ENCODE measurements around the gene ZNF76.
"Not testable (repeated sequence)": the region's sequence is repeated elsewhere in the genome, so short reads cannot be mapped to it uniquely, and the experiment has no call there.

Gene ZNF76

GRCh38 chr6:35304299-35304698 lies 44.8 kb downstream of the ZNF76 start:
- no peak for TF ChIP-seq CTCF (conservative IDR thresholded peaks at IDR 0.05; ENCODE audit: low read depth, low read length)
- no peak for DNase-seq (ENCODE audit: low read depth)
- no peak overlapping the region for H3K4me3 ChIP-seq (ENCODE audit: low read depth, low read length)

- H3K4me3 ChIP-seq (ENCODE audit: low read depth, low read length): no peak overlapping the region
- TF ChIP-seq CTCF (conservative IDR thresholded peaks at IDR 0.05; ENCODE audit: low read depth, low read length): no peak
- DNase-seq (ENCODE audit: low read depth): no peak
Observed at GRCh38 chr6:35305117-35305516, 45.6 kb downstream of the ZNF76 start.

DNA sequence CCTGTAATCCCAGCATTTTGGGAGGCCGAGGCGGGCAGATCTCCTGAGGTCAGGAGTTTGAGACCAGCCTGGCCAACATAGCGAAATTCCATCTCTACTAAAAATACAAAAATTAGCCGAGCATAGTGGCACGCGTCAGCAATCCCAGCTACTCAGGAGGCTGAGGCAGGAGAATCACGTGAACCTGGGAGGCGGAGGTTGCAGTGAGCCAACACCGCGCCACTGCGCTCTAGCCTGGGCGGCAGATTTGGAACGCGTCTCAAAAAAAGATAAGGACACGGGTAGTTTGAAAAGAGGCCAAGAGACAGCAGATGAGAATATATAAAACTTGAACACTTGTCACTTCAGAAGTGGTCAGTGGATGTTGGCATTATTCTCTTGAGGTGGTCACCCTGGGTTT lies 47.6 kb downstream of the ZNF76 start:
- not testable (repeated sequence) for DNase-seq (ENCODE audit: low read depth); H3K4me3 ChIP-seq (ENCODE audit: low read depth, low read length)

DNA sequence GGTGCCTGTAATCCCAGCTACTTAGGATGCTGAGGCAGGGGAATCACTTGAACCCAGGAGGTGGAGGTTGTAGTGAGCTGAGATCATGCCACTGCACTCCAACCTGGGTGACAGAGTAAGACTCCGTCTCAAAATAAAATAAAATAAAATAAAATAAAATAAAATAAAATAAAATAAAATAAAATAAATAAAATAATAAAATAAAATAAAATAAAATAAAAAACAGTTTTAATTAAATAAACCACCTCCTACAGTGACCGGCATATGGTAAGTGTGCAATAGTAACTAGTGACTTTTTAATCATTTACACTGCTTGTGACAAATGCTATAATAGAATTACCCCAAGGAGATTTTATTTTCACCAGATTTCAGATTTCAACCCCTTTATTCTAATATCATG lies 49.0 kb downstream of the ZNF76 start:
- not testable (repeated sequence) for DNase-seq (ENCODE audit: low read depth); H3K4me3 ChIP-seq (ENCODE audit: low read depth, low read length)

DNA sequence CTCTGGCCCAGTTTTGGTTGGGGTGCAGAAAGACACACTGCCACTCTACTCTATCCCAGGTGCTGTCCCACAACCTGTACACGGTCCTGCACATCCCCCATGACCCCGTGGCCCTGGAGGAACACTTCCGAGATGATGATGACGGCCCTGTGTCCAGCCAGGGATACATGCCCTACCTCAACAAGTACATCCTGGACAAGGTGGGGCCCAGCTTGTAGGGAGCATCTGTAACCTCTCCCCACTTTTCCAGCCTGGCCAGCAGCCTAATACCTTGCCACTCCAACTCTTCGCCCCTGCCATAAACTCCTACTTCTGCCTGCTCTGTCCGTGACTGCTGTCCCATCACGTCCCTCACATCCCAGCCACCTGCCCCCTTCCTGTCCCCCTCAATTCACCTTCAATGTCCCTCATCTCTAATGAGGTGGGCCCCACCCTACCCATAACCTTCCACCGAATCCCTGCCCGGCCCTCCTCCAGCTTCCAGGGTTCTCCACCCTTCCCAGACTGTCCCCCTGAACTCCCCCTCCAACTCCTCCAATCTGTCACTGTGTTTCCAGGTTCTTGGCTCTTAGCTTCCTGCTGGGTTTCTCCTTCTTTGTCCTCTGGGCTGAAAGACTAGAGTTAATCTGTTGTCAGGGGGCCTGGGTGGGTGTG lies 50.2 kb downstream of the ZNF76 start:
- no peak for DNase-seq (ENCODE audit: low read depth)
- H3K4me3 ChIP-seq (ENCODE audit: low read depth, low read length): no peak overlapping the region

DNA sequence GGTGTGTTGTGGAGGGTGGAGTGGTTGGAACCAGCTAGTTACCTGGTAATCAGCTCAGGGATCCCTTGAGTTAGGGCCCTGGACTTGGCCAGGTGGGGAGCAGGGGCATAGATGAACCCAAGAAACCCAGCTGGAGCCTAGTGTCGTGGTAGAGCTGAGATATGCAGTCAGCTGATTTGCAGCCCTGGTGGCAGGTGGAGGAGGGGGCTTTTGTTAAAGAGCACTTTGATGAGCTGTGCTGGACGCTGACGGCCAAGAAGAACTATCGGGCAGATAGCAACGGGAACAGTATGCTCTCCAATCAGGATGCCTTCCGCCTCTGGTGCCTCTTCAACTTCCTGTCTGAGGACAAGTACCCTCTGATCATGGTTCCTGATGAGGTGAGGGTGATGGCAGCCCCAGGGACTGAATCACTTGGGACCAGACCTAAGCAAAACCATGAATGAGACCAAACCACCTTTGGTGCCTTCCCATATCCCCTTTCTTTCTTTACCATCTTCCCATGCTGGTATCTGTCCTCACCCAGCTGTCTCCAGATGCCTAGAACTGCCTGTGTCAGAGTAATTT lies 50.8 kb downstream of the ZNF76 start:
- no peak for DNase-seq (ENCODE audit: low read depth)
- H3K4me3 ChIP-seq (ENCODE audit: low read depth, low read length): no peak overlapping the region
- no peak for TF ChIP-seq CTCF (conservative IDR thresholded peaks at IDR 0.05; ENCODE audit: low read depth, low read length)

More for the DNA sequence above, 50.2 kb downstream of the ZNF76 start:
- TF ChIP-seq CTCF (conservative IDR thresholded peaks at IDR 0.05; ENCODE audit: low read depth, low read length): no peak

DNA sequence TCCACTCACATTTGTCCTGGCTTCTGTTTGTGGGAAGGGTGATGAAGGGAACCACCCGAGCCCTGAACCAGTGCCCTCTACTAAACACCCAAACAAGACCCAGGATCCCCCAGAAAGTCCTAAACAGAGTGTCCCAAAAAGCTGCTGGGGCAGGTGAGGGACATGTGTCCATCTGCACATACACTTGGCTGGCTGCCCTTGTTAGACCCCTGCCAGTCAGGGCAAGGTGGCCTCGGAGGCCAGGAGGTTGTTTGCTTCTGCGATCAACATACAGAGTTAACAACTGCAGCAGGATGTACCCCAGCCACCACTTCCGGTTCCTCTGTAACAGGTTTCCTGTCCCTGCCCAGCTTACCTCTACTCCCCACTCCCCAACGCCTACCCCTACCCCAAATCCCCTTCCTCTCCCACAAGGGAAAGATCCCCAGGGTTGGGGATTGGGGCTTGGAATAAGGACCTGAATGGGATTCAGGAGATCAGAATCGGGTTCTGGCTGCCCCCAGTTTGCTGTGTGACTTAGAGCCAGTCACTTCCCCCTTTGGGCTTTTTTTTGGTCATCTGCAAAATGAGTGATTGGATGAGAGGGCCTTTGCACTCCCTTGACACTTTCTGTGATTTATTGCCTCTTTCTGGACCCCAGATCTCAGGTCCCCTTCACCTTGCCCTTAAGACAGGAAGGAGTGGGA lies 52.0 kb downstream of the ZNF76 start:
- H3K4me3 ChIP-seq (ENCODE audit: low read depth, low read length): no peak overlapping the region
- DNase-seq (ENCODE audit: low read depth): no peak

More for the DNA sequence above, 52.0 kb downstream of the ZNF76 start:
- TF ChIP-seq CTCF (conservative IDR thresholded peaks at IDR 0.05; ENCODE audit: low read depth, low read length): no peak
